H1 (cell line): ENCODE results near the gene ITPKB. TPM values are rescaled to one million over a fixed set of nuclear protein-coding genes. Genes with fewer than 3 reads are reported as not detected.

Experiments
- CTCF ChIA-PET: fragments of 300-600 bp; sonication (Branson Sonifier 250); formaldehyde crosslinking; loops from one replicate; lab custom pipeline; 2021; ENCODE audit not compliant: partially characterized antibody; lab: Charles Lee
- POLR2A ChIA-PET: fragments of 300-600 bp; sonication (Branson Sonifier 250); formaldehyde crosslinking; loops from one replicate; lab custom pipeline; 2021; ENCODE audit warnings: inconsistent platforms; ENCODE audit not compliant: partially characterized antibody; lab: Charles Lee
- DNase-seq, 2 experiments: peaks; one replicate each; pipeline versions ENCODE4 v3.0.0 to v3.0.0-alpha.2; 2010 to 2022; ENCODE audit warnings: low spot score in 2 of 2, low read depth in 1 of 2, mixed read lengths in 1 of 2
- FAIRE-seq: peaks from 2 replicates; lab custom pipeline; 2011; peaks lifted over from hg19 to GRCh38; lab: Jason Lieb, UNC
- H2AFZ ChIP-seq: 2 replicates; pipeline ENCODE4 v1.8.1; 2012; ENCODE audit warnings: low read length, inconsistent platforms
- H2AK5ac ChIP-seq: 2 replicates; pipeline ENCODE4 v1.6.1; 2013; ENCODE audit warnings: low read depth, low read length
- H2BK120ac ChIP-seq: replicated peaks from 2 replicates; pipeline ENCODE3; 2013; ENCODE audit warnings: low read depth, low read length, inconsistent platforms
- H2BK12ac ChIP-seq: 2 replicates; pipeline ENCODE4 v1.6.1; 2013; ENCODE audit warnings: low read depth, low read length
- H2BK15ac ChIP-seq: 2 replicates; pipeline ENCODE4 v1.6.1; 2013; ENCODE audit warnings: low read length
- H2BK20ac ChIP-seq: 2 replicates; pipeline ENCODE4 v1.6.1; 2013; ENCODE audit warnings: low read length
- H2BK5ac ChIP-seq: 2 replicates; pipeline ENCODE4 v1.6.1; 2013; ENCODE audit warnings: low read depth, low read length
- H3K14ac ChIP-seq: 2 replicates; pipeline ENCODE4 v1.6.1; 2013; ENCODE audit warnings: inconsistent platforms; ENCODE audit not compliant: insufficient read length
- H3K18ac ChIP-seq: 2 replicates; pipeline ENCODE4 v1.6.1; 2013; ENCODE audit warnings: low read length; ENCODE audit errors: extremely low read depth
- H3K23ac ChIP-seq: 2 replicates; pipeline ENCODE4 v1.6.1; 2013; ENCODE audit warnings: inconsistent platforms; ENCODE audit not compliant: insufficient read length
- H3K23me2 ChIP-seq: 2 replicates; pipeline ENCODE4 v1.6.1; 2013; ENCODE audit warnings: low read depth, low read length
- H3K27ac ChIP-seq: 2 replicates; pipeline ENCODE4 v1.6.1; 2011; ENCODE audit warnings: low read depth, low read length, inconsistent platforms
- H3K27me3 ChIP-seq, 4 experiments: replicated peaks in 1 of 4; 1 replicate in 1 of 4; 2 replicates in 3 of 4; pipeline versions ENCODE4 v1.6.1 to v1.8.1; 2011 to 2013; ENCODE audit warnings: low read length in 3 of 4, mild to moderate bottlenecking in 3 of 4, inconsistent platforms in 2 of 4, mixed read lengths in 2 of 4, moderate library complexity in 1 of 4; ENCODE audit not compliant: control insufficient read depth in 3 of 4, insufficient read depth in 3 of 4; ENCODE audit errors: extremely low read depth in 1 of 4
- H3K36me3 ChIP-seq, 4 experiments: 2 replicates each; pipeline versions ENCODE4 v1.6.1 to v1.8.1; 2011 to 2013; ENCODE audit warnings: mild to moderate bottlenecking in 4 of 4, low read length in 3 of 4, moderate library complexity in 2 of 4, control low read depth in 1 of 4, inconsistent platforms in 1 of 4; ENCODE audit not compliant: insufficient read depth in 4 of 4, control insufficient read depth in 2 of 4
- H3K4ac ChIP-seq: replicated peaks from 2 replicates; pipeline ENCODE3; 2013; ENCODE audit warnings: low read length, low read depth, mixed read lengths, inconsistent platforms; ENCODE audit not compliant: insufficient read length
- H3K4me1 ChIP-seq, 4 experiments: replicated peaks in 1 of 4; 1 replicate in 1 of 4; 2 replicates in 3 of 4; pipeline versions ENCODE4 v1.6.1 to v1.8.1; 2011 to 2013; ENCODE audit warnings: low read length in 3 of 4, inconsistent platforms in 2 of 4, mixed read lengths in 1 of 4; ENCODE audit not compliant: insufficient read depth in 4 of 4, control insufficient read depth in 3 of 4
- H3K4me2 ChIP-seq, 2 experiments: 2 replicates each; pipeline versions ENCODE4 v1.6.1 to v1.8.1; 2011 to 2013; ENCODE audit warnings: low read depth in 2 of 2, low read length in 2 of 2, control low read depth in 1 of 2, inconsistent platforms in 1 of 2, mild to moderate bottlenecking in 1 of 2; ENCODE audit not compliant: insufficient read depth in 1 of 2
- H3K4me3 ChIP-seq, 4 experiments: fragments of 200-600, 300-600 bp in 1 of 4; sonication (generic), shearing (Covaris generic), sonication (Bioruptor Twin) in 1 of 4; 2 replicates each; pipeline versions ENCODE4 v1.5.1 to v1.8.1; 2011 to 2016; ENCODE audit warnings: low read length in 4 of 4, low read depth in 3 of 4, control low read depth in 2 of 4, inconsistent platforms in 2 of 4, mild to moderate bottlenecking in 2 of 4, mixed read lengths in 1 of 4, moderate library complexity in 1 of 4; ENCODE audit not compliant: insufficient read depth in 2 of 4; ENCODE audit errors: extremely low read depth in 1 of 4
- H3K56ac ChIP-seq: replicated peaks from 2 replicates; pipeline ENCODE3; 2013; ENCODE audit warnings: low read depth, mild to moderate bottlenecking, mixed read lengths, low read length, inconsistent platforms; ENCODE audit not compliant: insufficient read length
- H3K79me1 ChIP-seq: 2 replicates; pipeline ENCODE4 v1.6.1; 2013; ENCODE audit warnings: low read depth, low read length, control low read depth
- H3K79me2 ChIP-seq, 2 experiments: 2 replicates each; pipeline versions ENCODE4 v1.6.1 to v1.8.1; 2012 to 2013; ENCODE audit warnings: low read length in 2 of 2, mild to moderate bottlenecking in 2 of 2, inconsistent platforms in 1 of 2; ENCODE audit not compliant: insufficient read depth in 2 of 2, control insufficient read depth in 1 of 2
- H3K9ac ChIP-seq, 4 experiments: replicated peaks in 1 of 4; 1 replicate in 1 of 4; 2 replicates in 3 of 4; pipeline versions ENCODE4 v1.6.1 to v1.8.1; 2011 to 2013; ENCODE audit warnings: low read depth in 3 of 4, low read length in 3 of 4, control low read depth in 2 of 4, mild to moderate bottlenecking in 2 of 4, moderate library complexity in 2 of 4, inconsistent platforms in 1 of 4; ENCODE audit errors: extremely low read depth in 1 of 4
- H3K9me3 ChIP-seq, 2 experiments: 2 replicates each; pipeline versions ENCODE4 v1.6.1 to v1.8.1; 2012 to 2013; ENCODE audit warnings: mild to moderate bottlenecking in 2 of 2, moderate library complexity in 2 of 2, control low read depth in 1 of 2, inconsistent platforms in 1 of 2, low read depth in 1 of 2, low read length in 1 of 2, mixed read lengths in 1 of 2; ENCODE audit not compliant: insufficient read depth in 2 of 2
- H4K20me1 ChIP-seq, 2 experiments: replicated peaks in 1 of 2; 2 replicates each; pipeline versions ENCODE3 to v1.8.1; 2011 to 2013; ENCODE audit warnings: inconsistent platforms in 2 of 2, low read length in 2 of 2, mild to moderate bottlenecking in 1 of 2; ENCODE audit not compliant: insufficient read depth in 2 of 2, control insufficient read depth in 1 of 2
- H4K5ac ChIP-seq: 2 replicates; pipeline ENCODE4 v1.6.1; 2013; ENCODE audit warnings: low read length, low read depth, mixed read lengths, inconsistent platforms; ENCODE audit not compliant: insufficient read length
- H4K8ac ChIP-seq: 2 replicates; pipeline ENCODE4 v1.8.0; 2013; ENCODE audit warnings: mild to moderate bottlenecking, moderate library complexity, low read length, inconsistent platforms; ENCODE audit not compliant: insufficient read depth; ENCODE audit errors: extremely low read depth
- H4K91ac ChIP-seq: replicated peaks from 2 replicates; pipeline ENCODE3; 2013; ENCODE audit warnings: low read length, mixed read lengths, inconsistent platforms; ENCODE audit not compliant: insufficient read length
- CBX8 ChIP-seq: fragments of 300-800, 300-1000 bp; sonication (generic); IDR thresholded peaks from 2 replicates; pipeline ENCODE4 v1.7.1; 2016; ENCODE audit warnings: low read depth, low read length, borderline replicate concordance
- EZH2 ChIP-seq: fragments of 200-600 bp; sonication (generic); IDR thresholded peaks from 2 replicates; pipeline ENCODE4 v1.7.1; 2012; ENCODE audit warnings: low read depth, mild to moderate bottlenecking, moderate library complexity, low read length, inconsistent platforms; ENCODE audit not compliant: severe bottlenecking
- GABPA ChIP-seq: IDR thresholded peaks from 2 replicates; pipeline ENCODE4 v1.6.1; 2011; ENCODE audit warnings: mild to moderate bottlenecking, low read length, moderate library complexity, borderline replicate concordance; ENCODE audit not compliant: insufficient read depth
- HDAC6 ChIP-seq: IDR thresholded peaks from one replicate; pipeline ENCODE4 v1.7.1; 2012; ENCODE audit warnings: low read depth, mild to moderate bottlenecking, inconsistent platforms, low read length, moderate library complexity
- JUN ChIP-seq: IDR thresholded peaks from 2 replicates; pipeline ENCODE4 v1.6.1; 2011; ENCODE audit warnings: low read depth, mild to moderate bottlenecking, improper control_type of control experiment, low read length
- NRF1 ChIP-seq: IDR thresholded peaks from 2 replicates; pipeline ENCODE4 v1.6.1; 2011; ENCODE audit warnings: mild to moderate bottlenecking, low read depth, low read length, improper control_type of control experiment
- SP4 ChIP-seq: IDR thresholded peaks from 2 replicates; pipeline ENCODE4 v1.6.1; 2012; ENCODE audit warnings: low read length, inconsistent platforms
- SRF ChIP-seq: IDR thresholded peaks from 2 replicates; pipeline ENCODE4 v1.6.1; 2011; ENCODE audit warnings: mild to moderate bottlenecking, low read depth, low read length, moderate library complexity
- TAF7 ChIP-seq: optimal IDR thresholded peaks from 2 replicates; pipeline ENCODE3; 2011; ENCODE audit warnings: low read depth, mild to moderate bottlenecking, inconsistent platforms, low read length, moderate library complexity, borderline replicate concordance
- TCF12 ChIP-seq: IDR thresholded peaks from 2 replicates; pipeline ENCODE4 v1.6.1; 2011; ENCODE audit warnings: low read depth, mild to moderate bottlenecking, low read length
- polyA plus RNA-seq, 7 experiments: library from polyadenylated mRNA; depleted of rRNA in 3 of 7; stranded (reverse) in 5 of 7; unstranded in 2 of 7; fragments of >200 nt in 5 of 7; fragments of 200-250 nt in 2 of 7; gene quantifications; 1 replicate in 5 of 7; 2 replicates in 1 of 7; 4 replicates in 1 of 7; pipeline versions ENCODE4 v1.2.1 to v1.2.3, GENCODE V29; 2011 to 2013; ENCODE audit warnings: missing spikeins in 2 of 7, mixed read lengths in 2 of 7
- total RNA-seq: library from RNA; stranded (reverse); fragmentation: NEBNext Ultra II Directional; extraction: Animal tissue kit (Norgen Biotek cat#: 25700); gene quantifications from 2 replicates; pipeline ENCODE4 v1.2.1, GENCODE V29; 2021

ITPKB gene
- total and polyA plus RNA-seq, 2 of the 8 experiments (the other 6 are each of a cell fraction or from before 2014, with no cell fraction given): 1.7 to 4.8 TPM

GRCh38 chr1:226622012-226622411, 117.1 kb downstream of the ITPKB start:
- Histone ChIP-seq H3K23ac (no peak overlapping the region), H2BK20ac (no peak overlapping the region), H3K18ac (no peak overlapping the region), H4K91ac (no peak overlapping the region), H3K14ac (no peak overlapping the region), H3K23me2 (no peaks in the 10 kb centered on the region), H3K79me2 (no peaks in the 10 kb centered on the region), H2AFZ (no peak overlapping the region), H3K79me1 (no peaks in the 10 kb centered on the region), H3K4me3 (no peak overlapping the region), H3K27ac (no peak overlapping the region), H3K4me2 (no peak overlapping the region), H4K20me1 (no peaks in the 10 kb centered on the region), H4K5ac (no peak overlapping the region), H4K8ac (no peak overlapping the region)
- CTCF ChIA-PET: no interaction called here
- POLR2A ChIA-PET: no interaction called here
- DNase-seq: no peak
- no peak for FAIRE-seq
- no peak for TF ChIP-seq GABPA
- no peak for TF ChIP-seq SRF
- no peak for TF ChIP-seq HDAC6
- no peak for TF ChIP-seq TAF7
- no peak for TF ChIP-seq NRF1
- no peak for TF ChIP-seq JUN
- no peak for TF ChIP-seq SP4
- TF ChIP-seq TCF12: no peak
- no peak for TF ChIP-seq EZH2
- TF ChIP-seq CBX8: no peak
- TF ChIP-seq, all 59 proteins: peak for 0
- H2AK5ac ChIP-seq: no peak overlapping the region
- no peak overlapping the region for H3K9ac ChIP-seq
- H2BK15ac ChIP-seq: no peak overlapping the region
- H2BK5ac ChIP-seq: no peak overlapping the region
- peaks cover 0 to 4% (median 4%) of the 10 kb centered on the region in 4 experiments; a peak in 6 of 7 replicates for H3K27me3 ChIP-seq
- 0 out of 4 replicates have a peak, but pooled peaks cover 0 to 3% of the 10 kb centered on the region in 2 experiments for H3K9me3 ChIP-seq
- H3K4ac ChIP-seq: no peak overlapping the region
- H3K56ac ChIP-seq: no peak overlapping the region
- H2BK120ac ChIP-seq: no peak overlapping the region
- no peaks in the 10 kb centered on the region for H3K36me3 ChIP-seq
- no peaks in the 10 kb centered on the region for H3K4me1 ChIP-seq
- H2BK12ac ChIP-seq: no peak overlapping the region
